ENCODE measurements around the gene ANKRD34A. TPM values are rescaled to one million over a fixed set of nuclear protein-coding genes. Genes with fewer than 3 reads are reported as not detected.

Gene ANKRD34A
- total RNA-seq, 1 donor = 1.3 TPM

GRCh38 chr1:145965119-145965744, 857 bp upstream of the ANKRD34A start:
- no peak for DNase-seq (ENCODE audit: low read depth)
- H3K4me3 ChIP-seq (ENCODE audit: low read depth, low read length) = peak overlapping the region; percentile 90
- no peak for TF ChIP-seq CTCF (IDR thresholded peaks at IDR 0.05; ENCODE audit: insufficient read depth, low read depth, low read length)

DNA sequence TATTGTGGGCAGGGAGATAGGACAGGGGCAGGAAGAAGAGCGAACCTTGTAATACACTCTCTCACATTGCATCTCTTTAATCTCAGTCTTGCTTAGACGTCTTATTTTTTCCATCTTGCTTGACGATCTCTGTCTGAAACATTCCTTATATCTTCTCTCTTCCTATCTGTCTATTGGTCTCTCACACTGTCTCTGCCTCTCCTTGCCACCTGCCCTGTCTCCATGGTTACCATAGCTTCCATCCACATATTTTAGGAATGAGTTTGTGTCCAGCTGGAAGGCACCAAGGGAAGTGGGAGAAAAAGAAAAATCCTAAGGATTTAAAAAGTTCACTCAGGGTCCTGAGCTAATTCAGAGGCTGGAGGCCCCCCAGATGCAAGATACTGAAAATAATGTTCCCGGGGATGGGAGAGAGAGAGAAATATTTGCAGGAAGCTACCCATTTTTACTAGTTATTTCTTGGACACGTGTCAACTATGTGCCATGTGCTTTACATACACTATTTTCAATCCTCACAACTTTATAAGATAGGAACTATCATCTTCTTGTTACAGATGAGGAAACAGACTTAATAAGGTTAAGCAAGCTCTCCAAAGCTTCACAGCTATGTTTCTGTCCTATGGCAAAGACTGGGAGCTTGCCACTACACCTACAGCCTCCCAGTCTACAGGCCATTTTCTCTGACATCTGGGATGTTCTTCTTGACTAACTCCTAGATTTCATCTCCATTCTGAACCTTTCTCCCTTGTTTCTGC, 933 bp downstream of the ANKRD34A start:
- peak; percentile 67 for DNase-seq (ENCODE audit: low read depth)
- no peak for TF ChIP-seq CTCF (IDR thresholded peaks at IDR 0.05; ENCODE audit: insufficient read depth, low read depth, low read length)
- peak overlapping the region; percentile 90 for H3K4me3 ChIP-seq (ENCODE audit: low read depth, low read length)

GRCh38 chr1:145962157-145963102, 1.9 kb downstream of the ANKRD34A start:
- no peak for DNase-seq (ENCODE audit: low read depth)
- H3K4me3 ChIP-seq (ENCODE audit: low read depth, low read length) = peak overlapping the region; percentile 83
- no peak for TF ChIP-seq CTCF (IDR thresholded peaks at IDR 0.05; ENCODE audit: insufficient read depth, low read depth, low read length)

- peak overlapping the region; percentile 83 for H3K4me3 ChIP-seq (ENCODE audit: low read depth, low read length)
- no peak for TF ChIP-seq CTCF (IDR thresholded peaks at IDR 0.05; ENCODE audit: insufficient read depth, low read depth, low read length)
- DNase-seq (ENCODE audit: low read depth) = no peak
Measured at GRCh38 chr1:145961425-145962156, 2.8 kb downstream of the ANKRD34A start.

DNA sequence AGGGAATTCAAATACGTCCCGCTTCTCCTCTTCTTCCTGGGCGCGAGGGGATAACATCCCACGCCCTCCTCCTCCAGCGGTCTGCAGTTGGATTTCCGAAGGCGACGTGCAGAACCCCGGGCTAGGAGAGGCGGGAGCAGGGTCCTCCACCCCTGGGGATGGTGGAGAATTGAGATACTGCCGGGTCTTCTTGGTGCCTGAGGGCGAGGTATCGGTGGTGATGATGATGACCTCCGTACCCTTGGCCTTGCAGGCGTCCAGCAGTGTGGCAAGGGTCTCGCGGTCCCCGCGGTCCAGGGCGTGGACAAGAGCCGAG, 3.3 kb downstream of the ANKRD34A start:
- peak overlapping the region; percentile 83 for H3K4me3 ChIP-seq (ENCODE audit: low read depth, low read length)
- DNase-seq (ENCODE audit: low read depth) = no peak
- TF ChIP-seq CTCF (IDR thresholded peaks at IDR 0.05; ENCODE audit: insufficient read depth, low read depth, low read length) = no peak

DNA sequence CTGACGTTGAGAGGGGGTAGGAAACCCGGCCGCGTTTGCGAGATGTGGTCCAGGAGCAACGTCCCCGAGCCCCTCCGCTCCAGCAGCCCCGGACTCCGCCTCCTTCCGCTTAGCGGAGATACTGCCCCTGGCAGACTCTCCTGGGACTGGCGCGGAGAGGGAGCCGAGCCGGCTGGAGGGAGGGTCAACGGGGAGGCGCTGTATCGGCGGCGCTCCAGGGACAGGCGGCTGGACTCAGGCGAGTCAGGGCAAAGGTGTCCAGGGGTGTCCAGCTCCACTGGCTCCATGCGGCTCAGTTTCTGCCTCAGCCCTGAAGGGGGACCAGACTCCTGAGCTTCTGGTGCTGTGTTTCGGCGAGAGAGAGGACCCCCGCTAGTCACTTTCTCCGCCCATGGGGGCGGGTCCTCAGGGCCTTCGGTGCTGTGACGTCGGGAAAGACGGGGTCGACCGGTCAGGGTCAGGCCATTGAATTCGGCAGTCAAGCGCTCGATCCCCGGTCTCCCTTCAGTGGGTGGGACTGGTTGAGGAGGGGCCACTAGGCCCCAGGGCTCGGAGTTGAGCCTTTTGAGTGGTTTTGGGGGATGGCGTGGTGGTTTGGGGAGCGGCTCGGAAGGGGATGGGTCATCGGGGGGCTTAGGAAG, 3.8 kb downstream of the ANKRD34A start:
- no peak for TF ChIP-seq CTCF (IDR thresholded peaks at IDR 0.05; ENCODE audit: insufficient read depth, low read depth, low read length)
- peak; percentile 69 for DNase-seq (ENCODE audit: low read depth)
- peak overlapping the region; percentile 83 for H3K4me3 ChIP-seq (ENCODE audit: low read depth, low read length)

All from fibroblast of villous mesenchyme (primary cell).